Measurements from ENCODE around the gene TMEM273.

GRCh38 chr10:49162063-49162462 lies 26.1 kb downstream of the TMEM273 start:
- TF ChIP-seq CTCF (IDR thresholded peaks at IDR 0.05), result no peak
- TF ChIP-seq POLR2A (IDR thresholded peaks at IDR 0.05), result no peak

Data from esophagus squamous epithelium (tissue), 4 donors.